ENCODE measurements around the gene TOMM40.

DNA sequence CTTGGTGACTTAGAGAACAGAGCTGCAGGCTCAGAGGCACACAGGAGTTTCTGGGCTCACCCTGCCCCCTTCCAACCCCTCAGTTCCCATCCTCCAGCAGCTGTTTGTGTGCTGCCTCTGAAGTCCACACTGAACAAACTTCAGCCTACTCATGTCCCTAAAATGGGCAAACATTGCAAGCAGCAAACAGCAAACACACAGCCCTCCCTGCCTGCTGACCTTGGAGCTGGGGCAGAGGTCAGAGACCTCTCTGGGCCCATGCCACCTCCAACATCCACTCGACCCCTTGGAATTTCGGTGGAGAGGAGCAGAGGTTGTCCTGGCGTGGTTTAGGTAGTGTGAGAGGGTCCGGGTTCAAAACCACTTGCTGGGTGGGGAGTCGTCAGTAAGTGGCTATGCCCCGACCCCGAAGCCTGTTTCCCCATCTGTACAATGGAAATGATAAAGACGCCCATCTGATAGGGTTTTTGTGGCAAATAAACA lies 33.2 kb downstream of the TOMM40 start:
- TF ChIP-seq GATA3 (IDR thresholded peaks at IDR 0.05; ENCODE audit: low read depth, low read length), result no peak
- no peak for TF ChIP-seq GATA2 (IDR thresholded peaks at IDR 0.05; ENCODE audit: low read depth, low read length)
